HEK293T (cell line): Measurements from ENCODE around the gene ZNF236.

ENCODE experiments used
- ARNT ChIP-seq: fragments of 450-650 bp; IDR thresholded peaks from 2 replicates; pipeline ENCODE4 v1.6.1; 2017; ENCODE audit warnings: mild to moderate bottlenecking
- ELF4 ChIP-seq: fragments of 450-650 bp; IDR thresholded peaks from 2 replicates; pipeline ENCODE4 v1.6.1; 2017; ENCODE audit warnings: antibody characterized with exemption
- FOXA1 ChIP-seq: fragments of 450-650 bp; IDR thresholded peaks from 2 replicates; pipeline ENCODE4 v1.6.1; 2016; ENCODE audit warnings: mild to moderate bottlenecking
- FOXK2 ChIP-seq: fragments of 450-650 bp; IDR thresholded peaks from 2 replicates; pipeline ENCODE4 v1.6.1; 2016; ENCODE audit warnings: mild to moderate bottlenecking
- FOXM1 ChIP-seq: fragments of 450-650 bp; IDR thresholded peaks from 2 replicates; pipeline ENCODE4 v1.6.1; 2017; ENCODE audit warnings: mild to moderate bottlenecking, borderline replicate concordance
- HDGF ChIP-seq: fragments of 450-650 bp; IDR thresholded peaks from 2 replicates; pipeline ENCODE4 v1.6.1; 2017; ENCODE audit warnings: antibody characterized with exemption, borderline replicate concordance
- NFRKB ChIP-seq: fragments of 450-650 bp; IDR thresholded peaks from 2 replicates; pipeline ENCODE4 v1.6.1; 2016; ENCODE audit warnings: mild to moderate bottlenecking, moderate library complexity
- SP1 ChIP-seq: fragments of 450-650 bp; IDR thresholded peaks from 2 replicates; pipeline ENCODE4 v1.6.1; 2017
- SUZ12 ChIP-seq: fragments of 450-650 bp; IDR thresholded peaks from 2 replicates; pipeline ENCODE4 v1.6.1; 2016; ENCODE audit warnings: mild to moderate bottlenecking
- ZNF384 ChIP-seq: fragments of 450-650 bp; IDR thresholded peaks from 2 replicates; pipeline ENCODE4 v1.6.1; 2016
- TF ChIP-seq, protein P1 (sequence below): fragments of 450-650 bp; IDR thresholded peaks from 2 replicates; pipeline ENCODE4 v1.6.1; 2016

DNA sequence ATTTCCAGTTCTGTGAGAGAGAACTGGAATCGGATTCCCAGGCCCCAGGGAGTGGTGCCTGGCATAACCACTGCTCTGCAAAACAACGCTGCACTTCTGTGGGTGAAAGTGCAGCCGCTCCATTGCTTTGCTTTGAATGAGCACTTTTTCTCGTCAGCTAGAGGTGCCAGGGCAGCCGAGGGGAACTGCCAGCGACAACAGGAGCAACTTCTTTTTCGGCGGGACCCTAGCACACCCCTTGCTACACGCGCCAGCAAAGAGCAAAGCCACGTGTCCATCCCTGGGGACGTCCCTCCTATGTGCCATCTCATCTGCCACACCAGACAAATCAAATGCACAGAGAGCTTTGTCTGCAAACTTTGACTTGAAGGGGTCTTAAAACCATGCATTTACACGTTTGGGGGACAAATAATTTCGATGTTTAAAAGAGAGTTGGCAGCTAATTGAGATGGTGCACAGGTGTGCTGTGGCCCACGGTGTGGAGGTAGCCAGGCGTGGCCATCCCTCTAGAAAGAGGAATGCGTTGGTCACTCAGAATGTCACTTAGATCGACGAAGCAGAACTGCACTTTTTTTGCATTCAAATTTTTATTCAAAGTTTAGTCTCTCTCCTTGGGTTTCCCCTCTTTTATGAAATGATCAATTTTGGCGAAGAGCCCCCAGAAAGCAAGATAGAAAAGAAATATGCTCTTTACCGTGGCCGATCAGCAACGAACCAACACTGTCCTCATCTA lies 158.5 kb downstream of the ZNF236 start:
- TF ChIP-seq ELF4 (no peak), ARNT (no peak), FOXA1 (no peak), FOXK2 (no peak), HDGF (no peak), FOXM1 (no peak), ZNF384 (no peak), SP1 (no peak), NFRKB (no peak), SUZ12 (no peak)
- TF ChIP-seq, protein P1, sequence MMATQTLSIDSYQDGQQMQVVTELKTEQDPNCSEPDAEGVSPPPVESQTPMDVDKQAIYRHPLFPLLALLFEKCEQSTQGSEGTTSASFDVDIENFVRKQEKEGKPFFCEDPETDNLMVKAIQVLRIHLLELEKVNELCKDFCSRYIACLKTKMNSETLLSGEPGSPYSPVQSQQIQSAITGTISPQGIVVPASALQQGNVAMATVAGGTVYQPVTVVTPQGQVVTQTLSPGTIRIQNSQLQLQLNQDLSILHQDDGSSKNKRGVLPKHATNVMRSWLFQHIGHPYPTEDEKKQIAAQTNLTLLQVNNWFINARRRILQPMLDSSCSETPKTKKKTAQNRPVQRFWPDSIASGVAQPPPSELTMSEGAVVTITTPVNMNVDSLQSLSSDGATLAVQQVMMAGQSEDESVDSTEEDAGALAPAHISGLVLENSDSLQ = no peak
